Neural progenitor cell (in vitro differentiated cells): ENCODE data around the gene LPCAT3.

Source experiments
- EZH2 ChIP-seq: fragments of 200-600 bp; sonication (generic); IDR thresholded peaks from 2 replicates; pipeline ENCODE4 v1.6.1; 2017; ENCODE audit warnings: antibody characterized with exemption, mild to moderate bottlenecking, moderate library complexity
- TF ChIP-seq, protein P1 (sequence below): fragments of 200-600 bp; sonication (generic); IDR thresholded peaks from 2 replicates; pipeline ENCODE4 v1.5.1; 2017; ENCODE audit warnings: antibody characterized with exemption, mild to moderate bottlenecking

DNA sequence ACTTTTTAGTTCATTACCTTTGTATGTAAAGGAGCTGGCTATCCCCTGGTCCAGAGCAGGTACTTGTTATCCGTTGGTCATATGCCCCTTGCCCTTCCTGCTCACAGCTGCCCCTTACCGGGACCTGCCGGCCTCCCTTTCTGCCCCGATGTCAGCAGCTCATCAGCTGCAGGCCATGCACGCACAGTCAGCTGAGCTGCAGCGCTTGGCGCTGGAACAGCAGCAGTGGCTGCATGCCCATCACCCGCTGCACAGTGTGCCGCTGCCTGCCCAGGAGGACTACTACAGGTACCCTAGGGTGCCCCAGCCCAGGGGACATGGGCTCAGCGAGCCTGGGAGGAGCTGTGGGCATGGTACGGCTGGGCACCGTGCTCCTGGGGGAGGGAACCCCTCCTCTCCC is 77.0 kb downstream of the LPCAT3 start:
- TF ChIP-seq EZH2 = no peak
- TF ChIP-seq, protein P1, sequence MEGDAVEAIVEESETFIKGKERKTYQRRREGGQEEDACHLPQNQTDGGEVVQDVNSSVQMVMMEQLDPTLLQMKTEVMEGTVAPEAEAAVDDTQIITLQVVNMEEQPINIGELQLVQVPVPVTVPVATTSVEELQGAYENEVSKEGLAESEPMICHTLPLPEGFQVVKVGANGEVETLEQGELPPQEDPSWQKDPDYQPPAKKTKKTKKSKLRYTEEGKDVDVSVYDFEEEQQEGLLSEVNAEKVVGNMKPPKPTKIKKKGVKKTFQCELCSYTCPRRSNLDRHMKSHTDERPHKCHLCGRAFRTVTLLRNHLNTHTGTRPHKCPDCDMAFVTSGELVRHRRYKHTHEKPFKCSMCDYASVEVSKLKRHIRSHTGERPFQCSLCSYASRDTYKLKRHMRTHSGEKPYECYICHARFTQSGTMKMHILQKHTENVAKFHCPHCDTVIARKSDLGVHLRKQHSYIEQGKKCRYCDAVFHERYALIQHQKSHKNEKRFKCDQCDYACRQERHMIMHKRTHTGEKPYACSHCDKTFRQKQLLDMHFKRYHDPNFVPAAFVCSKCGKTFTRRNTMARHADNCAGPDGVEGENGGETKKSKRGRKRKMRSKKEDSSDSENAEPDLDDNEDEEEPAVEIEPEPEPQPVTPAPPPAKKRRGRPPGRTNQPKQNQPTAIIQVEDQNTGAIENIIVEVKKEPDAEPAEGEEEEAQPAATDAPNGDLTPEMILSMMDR = no peak
